Suppressor macrophage treated with lipopolysaccharide for 4 hours (primary cell): ENCODE measurements around the gene PLEKHG1.

ENCODE experiments used
- DNase-seq: peaks from one replicate; pipeline ENCODE4 v3.0.0-alpha.2; 2020

Gene PLEKHG1

GRCh38 chr6:150641398-150642139 lies 41.9 kb downstream of the PLEKHG1 start:
- DNase-seq, result peak; percentile 39

- DNase-seq, result no peak
Observed at GRCh38 chr6:150646228-150646627, 46.5 kb downstream of the PLEKHG1 start.

- no peak for DNase-seq
Observed at GRCh38 chr6:150647051-150647450, 47.4 kb downstream of the PLEKHG1 start.
